ENCODE data around the gene ABHD17B. TPM values are rescaled to one million over a fixed set of nuclear protein-coding genes. Genes with fewer than 3 reads are reported as not detected.

ABHD17B gene
- total RNA-seq, 1 donor from 2014 or later: 12.0 TPM

GRCh38 chr9:71830153-71830552, 80.8 kb downstream of the ABHD17B start:
- Histone ChIP-seq H3K4me3 (no peak overlapping the region), H3K27ac (no peak overlapping the region), H3K36me3 (no peaks in the 10 kb centered on the region), H3K4me1 (no peaks in the 10 kb centered on the region), H3K9me3 (no peaks in the 10 kb centered on the region), H3K27me3 (no peaks in the 10 kb centered on the region)
- intact Hi-C loops (cut with DNase I): no loop called here
- TF ChIP-seq CTCF (IDR thresholded peaks at IDR 0.05) (no peak), POLR2A (IDR thresholded peaks at IDR 0.05) (no peak), POLR2AphosphoS5 (IDR thresholded peaks at IDR 0.05; ENCODE audit: insufficient read depth in 1 of 2, low read depth in 1 of 2) (no peak)
- no peak for DNase-seq (ENCODE audit: extremely low spot score in 2 of 2)

GRCh38 chr9:71826279-71826678, 84.7 kb downstream of the ABHD17B start:
- no peaks in the 10 kb centered on the region for H3K4me1 ChIP-seq
- no peak for DNase-seq (ENCODE audit: extremely low spot score in 2 of 2)
- H3K27ac ChIP-seq: no peak overlapping the region
- H3K27me3 ChIP-seq: no peaks in the 10 kb centered on the region
- H3K4me3 ChIP-seq: no peak overlapping the region
- H3K36me3 ChIP-seq: no peaks in the 10 kb centered on the region
- peak in 1 of 2 donors; percentile 27 for TF ChIP-seq POLR2AphosphoS5 (IDR thresholded peaks at IDR 0.05; ENCODE audit: insufficient read depth in 1 of 2, low read depth in 1 of 2)
- no peak for TF ChIP-seq CTCF (IDR thresholded peaks at IDR 0.05)
- intact Hi-C loops (cut with DNase I): loop anchor here (10.0 kb wide), 1 partner anchor 541 kb away; no protein-coding TSS in a partner anchor
- no peaks in the 10 kb centered on the region for H3K9me3 ChIP-seq

GRCh38 chr9:71824257-71824656, 86.7 kb downstream of the ABHD17B start:
- intact Hi-C loops (cut with DNase I): loop anchor here (10.0 kb wide), 1 partner anchor 539 kb away; no protein-coding TSS in a partner anchor
- no peak for TF ChIP-seq POLR2A (IDR thresholded peaks at IDR 0.05)
- no peak for TF ChIP-seq POLR2AphosphoS5 (IDR thresholded peaks at IDR 0.05; ENCODE audit: insufficient read depth in 1 of 2, low read depth in 1 of 2)
- no peak for TF ChIP-seq CTCF (IDR thresholded peaks at IDR 0.05)
- no peaks in the 10 kb centered on the region for H3K9me3 ChIP-seq
- no peak overlapping the region for H3K4me3 ChIP-seq
- no peak for DNase-seq (ENCODE audit: extremely low spot score in 2 of 2)
- peaks cover 6% of the 10 kb centered on the region for H3K4me1 ChIP-seq
- no peak overlapping the region for H3K27ac ChIP-seq
- no peaks in the 10 kb centered on the region for H3K27me3 ChIP-seq
- no peaks in the 10 kb centered on the region for H3K36me3 ChIP-seq

GRCh38 chr9:71822935-71823334, 88.1 kb downstream of the ABHD17B start:
- Histone ChIP-seq H3K27ac (no peak overlapping the region), H3K4me3 (no peak overlapping the region), H3K4me1 (peaks cover 6% of the 10 kb centered on the region), H3K36me3 (no peaks in the 10 kb centered on the region), H3K27me3 (no peaks in the 10 kb centered on the region), H3K9me3 (no peaks in the 10 kb centered on the region)
- intact Hi-C loops (cut with DNase I): loop anchor here (10.0 kb wide), 1 partner anchor 538 kb away; no protein-coding TSS in a partner anchor
- TF ChIP-seq CTCF (IDR thresholded peaks at IDR 0.05): no peak
- no peak for TF ChIP-seq POLR2AphosphoS5 (IDR thresholded peaks at IDR 0.05; ENCODE audit: insufficient read depth in 1 of 2, low read depth in 1 of 2)
- TF ChIP-seq POLR2A (IDR thresholded peaks at IDR 0.05): no peak
- DNase-seq (ENCODE audit: extremely low spot score in 2 of 2): no peak

GRCh38 chr9:71822456-71822855, 88.5 kb downstream of the ABHD17B start:
- TF ChIP-seq POLR2AphosphoS5 (IDR thresholded peaks at IDR 0.05; ENCODE audit: insufficient read depth in 1 of 2, low read depth in 1 of 2): no peak
- TF ChIP-seq POLR2A (IDR thresholded peaks at IDR 0.05): no peak
- TF ChIP-seq CTCF (IDR thresholded peaks at IDR 0.05): no peak
- no peaks in the 10 kb centered on the region for H3K36me3 ChIP-seq
- no peak overlapping the region for H3K27ac ChIP-seq
- no peaks in the 10 kb centered on the region for H3K9me3 ChIP-seq
- intact Hi-C loops (cut with DNase I): loop anchor here (10.0 kb wide), 1 partner anchor 538 kb away; no protein-coding TSS in a partner anchor
- peaks cover 6% of the 10 kb centered on the region for H3K4me1 ChIP-seq
- H3K27me3 ChIP-seq: no peaks in the 10 kb centered on the region
- DNase-seq (ENCODE audit: extremely low spot score in 2 of 2): no peak
- H3K4me3 ChIP-seq: no peak overlapping the region
